Measurements from ENCODE around the gene PDXDC1.
"Not testable (repeated sequence)": the region's sequence is repeated elsewhere in the genome, so short reads cannot be mapped to it uniquely, and the experiment has no call there.

The PDXDC1 gene

DNA sequence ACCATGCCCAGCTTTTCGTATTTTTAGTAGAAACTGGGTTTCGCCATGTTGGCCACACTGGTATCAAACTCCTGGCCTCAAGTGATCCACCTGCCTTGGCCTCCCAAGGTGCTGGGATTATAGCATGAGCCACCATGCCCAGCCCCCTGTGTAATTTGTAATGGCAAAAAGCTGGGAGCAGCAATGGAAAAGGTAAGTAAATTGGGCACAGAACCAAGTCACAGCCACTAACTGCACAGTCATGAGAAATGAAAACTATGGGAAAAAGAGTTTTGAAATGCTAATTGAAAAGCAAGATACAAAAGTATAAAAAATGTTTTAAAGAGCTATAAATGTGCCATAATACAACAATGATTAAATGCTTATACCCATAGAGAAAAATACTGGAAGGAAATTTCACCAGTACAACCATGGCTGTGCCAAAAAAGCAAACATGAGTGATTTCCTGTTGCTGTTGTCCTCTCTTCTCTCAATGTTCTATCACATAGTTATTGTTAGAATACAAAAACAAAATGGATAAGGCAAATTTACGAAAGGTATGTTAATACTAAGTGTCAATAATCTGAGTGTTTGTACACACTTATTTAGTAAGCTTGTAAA lies 74.9 kb downstream of the PDXDC1 start:
- no peak for DNase-seq (ENCODE audit: low read depth in 1 of 2, low spot score in 1 of 2)
- H3K27ac ChIP-seq (replicated peaks): no peak overlapping the region
- H3K27me3 ChIP-seq (ENCODE audit: insufficient read depth, poor library complexity, severe bottlenecking): no peaks in the 10 kb centered on the region
- no peak for TF ChIP-seq CTCF (IDR thresholded peaks at IDR 0.05; ENCODE audit: insufficient read depth, low read length)
- no peak for TF ChIP-seq REST (IDR thresholded peaks at IDR 0.05; ENCODE audit: insufficient replicate concordance, low read depth)
- no peak for TF ChIP-seq GABPA (IDR thresholded peaks at IDR 0.05; ENCODE audit: low read depth)
- no peak overlapping the region for H3K4me3 ChIP-seq (replicated peaks; ENCODE audit: insufficient read depth, low read length)

GRCh38 chr16:15050440-15050839 lies 75.6 kb downstream of the PDXDC1 start:
- not testable (repeated sequence) for H3K27ac ChIP-seq (replicated peaks); DNase-seq (ENCODE audit: low read depth in 1 of 2, low spot score in 1 of 2); H3K27me3 ChIP-seq (ENCODE audit: insufficient read depth, poor library complexity, severe bottlenecking); H3K4me3 ChIP-seq (replicated peaks; ENCODE audit: insufficient read depth, low read length)

GRCh38 chr16:15051387-15051951 lies 76.6 kb downstream of the PDXDC1 start:
- H3K27me3 ChIP-seq (ENCODE audit: insufficient read depth, poor library complexity, severe bottlenecking): no peaks in the 10 kb centered on the region
- no peak overlapping the region for H3K4me3 ChIP-seq (replicated peaks; ENCODE audit: insufficient read depth, low read length)
- no peak for TF ChIP-seq POLR2AphosphoS5 (IDR thresholded peaks at IDR 0.05; ENCODE audit: low read depth)
- TF ChIP-seq REST (IDR thresholded peaks at IDR 0.05; ENCODE audit: insufficient replicate concordance, low read depth): no peak
- H3K27ac ChIP-seq (replicated peaks): no peak overlapping the region
- no peak for DNase-seq (ENCODE audit: low read depth in 1 of 2, low spot score in 1 of 2)

DNA sequence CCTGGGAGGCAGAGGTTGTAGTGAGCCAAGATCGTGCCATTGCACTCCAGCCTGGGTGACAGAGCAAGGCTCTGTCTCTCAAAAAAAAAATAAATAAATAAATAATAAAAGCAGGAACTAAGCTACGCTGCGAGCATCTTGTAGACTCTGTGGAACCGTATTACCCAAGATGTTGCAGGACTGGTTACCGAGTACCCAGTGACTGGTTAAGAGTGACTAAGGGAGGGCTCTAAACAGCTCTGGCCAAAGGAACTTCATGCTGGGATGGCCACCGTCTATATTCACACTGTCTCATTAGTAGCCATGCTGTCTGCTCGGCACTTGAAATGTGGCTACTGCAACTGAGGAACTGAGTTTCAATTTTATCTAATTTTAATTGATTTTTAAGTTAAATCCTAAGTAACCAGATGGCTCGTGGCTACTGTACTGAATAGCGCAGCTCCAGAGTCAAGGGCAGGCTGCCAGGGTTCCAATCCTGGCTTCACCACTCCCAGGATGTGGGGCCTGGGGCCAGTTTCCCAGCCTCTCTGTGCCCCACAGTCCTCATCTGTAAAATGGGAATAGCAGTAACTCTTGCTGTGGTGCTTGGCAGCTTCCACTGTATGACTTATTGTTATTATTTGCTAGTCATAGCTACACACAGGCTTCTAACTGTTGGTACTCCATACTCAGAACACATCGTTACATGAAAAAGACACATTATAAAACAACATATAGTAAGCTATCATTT lies 78.1 kb downstream of the PDXDC1 start:
- H3K27ac ChIP-seq (replicated peaks): no peak overlapping the region
- no peak overlapping the region for H3K4me3 ChIP-seq (replicated peaks; ENCODE audit: insufficient read depth, low read length)
- TF ChIP-seq POLR2AphosphoS5 (IDR thresholded peaks at IDR 0.05; ENCODE audit: low read depth) (no peak), CTCF (IDR thresholded peaks at IDR 0.05; ENCODE audit: insufficient read depth, low read length) (no peak), SPI1 (IDR thresholded peaks at IDR 0.05; ENCODE audit: borderline replicate concordance, low read depth) (no peak), REST (IDR thresholded peaks at IDR 0.05; ENCODE audit: insufficient replicate concordance, low read depth) (no peak), GABPA (IDR thresholded peaks at IDR 0.05; ENCODE audit: low read depth) (no peak)
- no peaks in the 10 kb centered on the region for H3K27me3 ChIP-seq (ENCODE audit: insufficient read depth, poor library complexity, severe bottlenecking)
- peak in 1 of 2 experiments; percentile 56 for DNase-seq (ENCODE audit: low read depth in 1 of 2, low spot score in 1 of 2)

Measured in HL-60 (cell line).